Transverse colon (tissue), 4 donors: ENCODE data around the gene MED12L. TPM values are rescaled to one million over a fixed set of nuclear protein-coding genes. Genes with fewer than 3 reads are reported as not detected.
A peak's percentile ranks its signal among the peaks of the same experiment; 100 is the strongest.
"Not testable (repeated sequence)": the region's sequence is repeated elsewhere in the genome, so short reads cannot be mapped to it uniquely, and the experiment has no call there.

Experiments
- DNase-seq: peaks from one replicate; pipeline ENCODE4 v3.0.0-alpha.2; 2019
- H3K27ac ChIP-seq, 4 donors: fragments of 200-600 bp; sonication (generic); 2 replicates each; pipeline ENCODE4 v1.5.1; 2016 to 2018; ENCODE audit warnings: inconsistent platforms in 4 of 4
- H3K27me3 ChIP-seq: fragments of 200-600 bp; sonication (generic); 2 replicates; pipeline ENCODE4 v1.5.1; 2017; ENCODE audit warnings: inconsistent platforms
- H3K36me3 ChIP-seq, 4 donors: fragments of 200-600 bp; sonication (generic); 2 replicates each; pipeline ENCODE4 v1.5.1; 2017 to 2019; ENCODE audit warnings: inconsistent platforms in 4 of 4
- H3K4me1 ChIP-seq, 4 donors: fragments of 200-600 bp; sonication (generic); 2 replicates each; pipeline ENCODE4 v1.5.1; 2017 to 2020; ENCODE audit warnings: inconsistent platforms in 4 of 4
- H3K4me3 ChIP-seq, 4 donors: fragments of 200-600 bp; sonication (generic); 1 replicate in 1 of 4; 2 replicates in 3 of 4; pipeline versions ENCODE4 v1.5.1 to v1.6.1; 2017 to 2019; ENCODE audit warnings: inconsistent platforms in 4 of 4
- H3K9me3 ChIP-seq, 2 donors: fragments of 200-600 bp; sonication (generic); 2 replicates each; pipeline ENCODE4 v1.5.1; 2017 to 2019; ENCODE audit warnings: inconsistent platforms in 2 of 2
- CTCF ChIP-seq, 5 experiments: fragments of 200-600 bp in 3 of 5; fragments of 450-650 bp in 2 of 5; sonication (generic) in 3 of 5; IDR thresholded peaks; 1 replicate in 2 of 5; 2 replicates in 3 of 5; pipeline ENCODE4 v1.5.1; 2016 to 2017; ENCODE audit warnings: antibody characterized with exemption in 5 of 5, inconsistent platforms in 3 of 5, mild to moderate bottlenecking in 2 of 5, moderate library complexity in 1 of 5
- EP300 ChIP-seq: sonication (generic); formaldehyde crosslinking; IDR thresholded peaks from one replicate; pipeline ENCODE4 v1.6.1; 2017; ENCODE audit warnings: antibody characterized with exemption, low read depth
- POLR2A ChIP-seq: fragments of 450-650 bp; IDR thresholded peaks from one replicate; pipeline ENCODE4 v1.6.1; 2016; ENCODE audit warnings: antibody characterized with exemption, mild to moderate bottlenecking, moderate library complexity
- POLR2AphosphoS5 ChIP-seq, 3 donors: sonication (generic); formaldehyde crosslinking; IDR thresholded peaks; one replicate each; pipeline ENCODE4 v1.6.1; 2016; ENCODE audit warnings: antibody characterized with exemption in 3 of 3
- WGBS, 2 donors: methylation state at CpG; one replicate each; pipeline ENCODE4 v1.1.5; 2018; ENCODE audit warnings: low coverage in 1 of 2; 5-methylcytosine and 5-hydroxymethylcytosine counted together
- in situ Hi-C, 4 donors: fragments of 200-750 bp; cut with MboI; loops; one replicate each; pipeline versions ENCODE4 v1.15.0 to v1.15.1; 2017; ENCODE audit warnings: low sequenced_read_pairs in 3 of 4, low pct_ligation_motif_present in 1 of 4, low pct_unique_long_range_greater_than_20kb in 1 of 4
- intact Hi-C: fragments of 100-400 bp; cut with DNase I; formaldehyde crosslinking; loops from one replicate; pipeline ENCODE4 v1.15.1; 2023; ENCODE audit warnings: low total_unique reads
- total RNA-seq, 4 donors: library from RNA; depleted of rRNA; stranded (reverse); fragments of >200 nt; gene quantifications; one replicate each; pipeline ENCODE4 v1.1.0, GENCODE V29; 2016

The MED12L gene
- total RNA-seq, 4 donors from 2014 or later, result under 0.01 to 8.6 (median 0.64) TPM

DNA sequence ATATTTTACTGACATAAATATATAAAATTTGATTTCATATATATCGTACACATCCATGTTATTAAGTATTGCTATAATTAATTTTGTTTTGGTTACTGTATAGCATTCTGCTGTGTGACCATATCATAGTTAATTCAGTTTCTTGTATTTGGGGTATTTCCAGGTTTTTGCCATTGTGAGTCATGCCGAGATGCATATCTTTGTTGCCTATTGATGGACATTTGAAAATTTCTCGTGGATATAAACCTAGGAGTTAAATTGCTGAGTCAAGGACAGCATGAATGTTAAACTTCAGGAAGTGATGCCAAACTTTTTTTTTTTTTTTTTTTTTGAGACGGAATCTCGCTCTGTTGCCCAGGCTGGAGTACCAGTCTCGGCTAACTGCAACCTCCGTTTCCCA, 151.3 kb downstream of the MED12L start:
- in situ Hi-C loops, result no loop called here
- TF ChIP-seq EP300, result no peak
- TF ChIP-seq CTCF (IDR thresholded peaks at IDR 0.05), result no peak
- no peak for TF ChIP-seq POLR2A
- no peak for TF ChIP-seq POLR2AphosphoS5 (IDR thresholded peaks at IDR 0.05)
- H3K4me3 ChIP-seq, result no peak overlapping the region
- 85 to 87% methylated on average over 7 of the region's 7 CpGs for WGBS, 2 donors
- intact Hi-C loops, result no loop called here
- no peak for DNase-seq
- peak overlapping the region in 1 of 4 donors; percentile 60 for H3K27ac ChIP-seq
- no peaks in the 10 kb centered on the region for H3K9me3 ChIP-seq
- peaks cover 0 to 23% (median 7%) of the 10 kb centered on the region in 4 donors for H3K4me1 ChIP-seq
- no peaks in the 10 kb centered on the region for H3K27me3 ChIP-seq
- H3K36me3 ChIP-seq, result no peaks in the 10 kb centered on the region

DNA sequence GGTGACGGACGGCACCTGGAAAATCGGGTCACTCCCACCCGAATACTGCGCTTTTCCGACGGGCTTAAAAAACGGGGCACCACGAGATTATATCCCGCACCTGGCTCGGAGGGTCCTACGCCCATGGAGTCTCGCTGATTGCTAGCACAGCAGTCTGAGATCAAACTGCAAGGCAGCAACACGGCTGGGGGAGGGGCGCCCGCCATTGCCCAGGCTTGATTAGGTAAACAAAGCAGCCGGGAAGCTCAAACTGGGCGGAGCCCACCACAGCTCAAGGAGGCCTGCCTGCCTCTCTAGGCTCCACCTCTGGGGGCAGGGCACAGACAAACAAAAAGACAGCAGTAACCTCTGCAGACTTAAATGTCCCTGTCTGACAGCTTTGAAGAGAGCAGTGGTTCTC, 156.5 kb downstream of the MED12L start:
- in situ Hi-C loops, H3K4me1 ChIP-seq, H3K9me3 ChIP-seq, H3K36me3 ChIP-seq, intact Hi-C loops, DNase-seq, H3K27ac ChIP-seq, H3K27me3 ChIP-seq, H3K4me3 ChIP-seq: not testable (repeated sequence)
- 90% methylated on average over 18 of the region's 18 CpGs; no CpG with 5 or more reads in 1 of the 2 donors for WGBS, 2 donors

- no peak for DNase-seq
- 40 to 56% methylated on average over 1 to 3 of the region's 3 CpGs for WGBS, 2 donors
- in situ Hi-C loops, result no loop called here
- Histone ChIP-seq H3K27me3 (no peaks in the 10 kb centered on the region), H3K9me3 (no peaks in the 10 kb centered on the region), H3K4me3 (peak overlapping the region in 1 of 4 donors; percentile 20), H3K4me1 (peaks cover 0 to 9% (median 0%) of the 10 kb centered on the region in 4 donors), H3K36me3 (no peaks in the 10 kb centered on the region), H3K27ac (peak overlapping the region; percentile 26 to 55 (median 40))
- intact Hi-C loops, result no loop called here
- peak in 1 of 3 donors; percentile 7 for TF ChIP-seq POLR2AphosphoS5 (IDR thresholded peaks at IDR 0.05)
- no peak for TF ChIP-seq CTCF (IDR thresholded peaks at IDR 0.05)
- no peak for TF ChIP-seq EP300
- no peak for TF ChIP-seq POLR2A
Measured at GRCh38 chr3:151248772-151249337, 163.4 kb downstream of the MED12L start.

DNA sequence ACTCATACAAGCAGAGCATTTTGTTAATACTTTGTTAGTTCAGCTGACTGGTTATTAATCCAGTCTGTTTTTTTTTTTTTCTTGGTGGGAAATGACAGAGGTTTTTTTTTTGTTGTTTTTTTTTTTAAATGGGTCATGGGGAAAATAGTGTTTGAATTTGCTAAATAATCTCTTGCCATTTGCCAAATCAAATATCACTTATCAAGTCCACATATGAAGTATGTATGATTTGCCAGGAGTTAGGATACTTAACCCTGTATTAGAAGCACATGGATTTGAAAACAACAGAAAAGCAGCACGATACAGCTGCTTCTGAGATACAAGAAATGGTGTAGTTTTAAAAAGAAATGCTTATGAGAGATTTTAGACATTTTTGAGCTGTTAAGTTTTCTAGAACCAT, 171.3 kb downstream of the MED12L start:
- TF ChIP-seq EP300 (no peak), POLR2A (no peak), CTCF (IDR thresholded peaks at IDR 0.05) (no peak), POLR2AphosphoS5 (IDR thresholded peaks at IDR 0.05) (no peak)
- intact Hi-C loops, result no loop called here
- 60 to 73% methylated on average over 1 of the region's 1 CpG for WGBS, 2 donors

GRCh38 chr3:151259664-151260063, 174.2 kb downstream of the MED12L start:
- Histone ChIP-seq H3K4me1 (peaks cover 0 to 33% (median 1%) of the 10 kb centered on the region in 4 donors), H3K4me3 (no peak overlapping the region), H3K9me3 (no peaks in the 10 kb centered on the region), H3K27me3 (no peaks in the 10 kb centered on the region), H3K36me3 (no peaks in the 10 kb centered on the region), H3K27ac (peak overlapping the region; percentile 63 to 82 (median 76))
- in situ Hi-C loops (no loop called here), intact Hi-C loops (loop anchor here (5.0 kb wide), 1 partner anchor 1682 kb away; no protein-coding TSS in a partner anchor)
- WGBS, 2 donors, result 42 to 46% methylated on average over 3 of the region's 3 CpGs
- TF ChIP-seq EP300 (peak; percentile 71), CTCF (IDR thresholded peaks at IDR 0.05) (no peak), POLR2AphosphoS5 (IDR thresholded peaks at IDR 0.05) (peak in 2 of 3 donors; percentile 43 to 57), POLR2A (no peak)
- no peak for DNase-seq

More for the DNA sequence above, 171.3 kb downstream of the MED12L start:
- peaks cover 0 to 36% (median 4%) of the 10 kb centered on the region in 4 donors for H3K4me1 ChIP-seq
- no peaks in the 10 kb centered on the region for H3K9me3 ChIP-seq
- H3K4me3 ChIP-seq, result no peak overlapping the region
- H3K27me3 ChIP-seq, result no peaks in the 10 kb centered on the region
- peak overlapping the region; percentile 45 to 82 (median 74) for H3K27ac ChIP-seq
- no peak for DNase-seq
- in situ Hi-C loops, result no loop called here
- no peaks in the 10 kb centered on the region for H3K36me3 ChIP-seq
